Loucy (cell line): ENCODE data around the gene SMAD5.

Experiments
- EZH2phosphoT487 ChIP-seq: fragments of 200-600 bp; IDR thresholded peaks from 2 replicates; pipeline ENCODE4 v1.6.1; 2018; ENCODE audit warnings: antibody characterized with exemption, mild to moderate bottlenecking, moderate library complexity, borderline replicate concordance
- TF ChIP-seq, protein P1 (sequence below): fragments of 200-600 bp; sonication (generic); conservative IDR thresholded peaks from 2 replicates; pipeline ENCODE4 v1.5.1; 2014; ENCODE audit warnings: mild to moderate bottlenecking, antibody characterized with exemption, low read length

DNA sequence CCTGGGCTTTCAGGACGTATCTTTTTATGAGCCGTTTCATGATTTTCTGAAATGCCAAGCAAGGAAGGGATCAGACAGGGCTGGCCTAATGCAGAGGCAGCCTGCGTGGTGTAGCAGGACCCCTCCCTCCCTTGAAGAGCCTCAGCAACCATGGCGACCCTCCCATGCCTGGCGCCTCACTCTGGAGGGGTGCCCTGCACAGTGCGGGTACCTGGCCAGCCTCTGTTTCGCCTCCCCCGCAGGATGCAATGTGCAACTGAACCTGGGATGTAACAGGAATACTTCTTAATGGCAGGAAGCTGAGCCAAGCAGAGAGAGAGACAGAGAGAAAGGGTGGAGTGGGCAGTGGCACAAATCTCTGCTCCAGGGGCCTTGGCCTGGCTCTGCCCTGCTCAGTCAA, 83.6 kb downstream of the SMAD5 start:
- TF ChIP-seq, protein P1, sequence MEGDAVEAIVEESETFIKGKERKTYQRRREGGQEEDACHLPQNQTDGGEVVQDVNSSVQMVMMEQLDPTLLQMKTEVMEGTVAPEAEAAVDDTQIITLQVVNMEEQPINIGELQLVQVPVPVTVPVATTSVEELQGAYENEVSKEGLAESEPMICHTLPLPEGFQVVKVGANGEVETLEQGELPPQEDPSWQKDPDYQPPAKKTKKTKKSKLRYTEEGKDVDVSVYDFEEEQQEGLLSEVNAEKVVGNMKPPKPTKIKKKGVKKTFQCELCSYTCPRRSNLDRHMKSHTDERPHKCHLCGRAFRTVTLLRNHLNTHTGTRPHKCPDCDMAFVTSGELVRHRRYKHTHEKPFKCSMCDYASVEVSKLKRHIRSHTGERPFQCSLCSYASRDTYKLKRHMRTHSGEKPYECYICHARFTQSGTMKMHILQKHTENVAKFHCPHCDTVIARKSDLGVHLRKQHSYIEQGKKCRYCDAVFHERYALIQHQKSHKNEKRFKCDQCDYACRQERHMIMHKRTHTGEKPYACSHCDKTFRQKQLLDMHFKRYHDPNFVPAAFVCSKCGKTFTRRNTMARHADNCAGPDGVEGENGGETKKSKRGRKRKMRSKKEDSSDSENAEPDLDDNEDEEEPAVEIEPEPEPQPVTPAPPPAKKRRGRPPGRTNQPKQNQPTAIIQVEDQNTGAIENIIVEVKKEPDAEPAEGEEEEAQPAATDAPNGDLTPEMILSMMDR: no peak
- TF ChIP-seq EZH2phosphoT487: no peak
